Activated naive CD4-positive, alpha-beta T cell treated with Interleukin-2 at 50 U/mL for 16 hours (primary cell): ENCODE results near the gene PWWP2B.

Experiments used
- DNase-seq: peaks from one replicate; pipeline ENCODE4 v3.0.0-alpha.2; 2020

Gene PWWP2B

DNA sequence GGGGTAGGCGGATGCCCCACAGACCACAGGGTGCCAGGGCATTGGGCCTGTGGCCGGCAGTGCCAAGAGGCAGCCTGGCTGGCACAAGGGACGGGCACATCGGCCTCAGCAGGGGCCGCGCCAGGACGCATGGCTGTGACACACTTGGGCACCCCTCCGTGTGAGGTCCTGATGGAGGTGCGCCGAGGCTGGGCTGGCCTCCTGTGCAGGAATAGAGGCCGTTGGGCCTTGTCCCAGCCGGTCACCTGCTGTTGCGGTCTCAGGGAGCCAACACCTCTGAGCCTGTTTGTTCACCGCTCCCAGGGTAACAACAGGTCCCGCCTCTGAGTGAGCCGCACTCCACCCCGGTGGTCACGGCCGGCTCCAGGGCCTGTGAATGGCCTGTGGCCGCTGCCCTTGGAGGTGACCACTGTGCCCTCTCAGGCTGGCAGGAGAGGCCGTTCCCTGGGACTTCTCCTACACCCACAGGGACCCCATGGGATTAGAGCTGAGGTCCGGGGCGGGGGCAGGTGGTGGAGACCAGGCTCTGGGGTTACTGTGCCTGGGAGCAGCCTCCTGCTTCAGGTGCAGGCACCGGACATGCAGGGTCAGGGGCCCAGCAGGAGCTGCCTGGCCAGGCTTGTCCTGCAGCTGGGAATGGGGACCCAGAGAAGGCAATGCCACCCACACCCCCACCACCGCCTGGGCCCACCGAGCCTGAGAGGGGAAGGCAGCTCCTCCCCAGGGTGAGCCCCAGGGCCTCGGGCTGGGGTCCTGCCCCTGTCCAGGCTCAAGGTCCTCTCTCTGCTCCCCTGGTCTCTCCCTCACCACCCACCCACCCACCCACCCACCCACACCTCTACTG lies 12.0 kb downstream of the PWWP2B start:
- DNase-seq = no peak

DNA sequence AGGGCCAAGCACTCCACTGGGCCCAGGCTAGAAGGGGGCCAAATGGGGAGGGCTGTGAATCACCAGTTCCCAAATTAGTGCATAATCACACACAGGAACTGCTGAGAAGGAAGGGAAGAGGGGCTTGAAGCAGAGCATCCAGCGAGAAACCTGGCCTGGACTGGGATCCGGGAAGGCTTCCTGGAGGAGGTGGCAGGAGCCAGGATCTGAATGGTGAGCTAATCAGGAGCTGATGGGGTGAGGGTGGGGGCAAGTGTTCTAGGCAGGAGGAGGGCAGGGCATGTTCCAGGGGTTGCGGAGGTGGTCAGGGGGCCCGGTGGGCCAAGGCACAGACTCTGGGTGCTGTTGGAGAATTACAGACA lies 12.6 kb downstream of the PWWP2B start:
- DNase-seq = no peak

DNA sequence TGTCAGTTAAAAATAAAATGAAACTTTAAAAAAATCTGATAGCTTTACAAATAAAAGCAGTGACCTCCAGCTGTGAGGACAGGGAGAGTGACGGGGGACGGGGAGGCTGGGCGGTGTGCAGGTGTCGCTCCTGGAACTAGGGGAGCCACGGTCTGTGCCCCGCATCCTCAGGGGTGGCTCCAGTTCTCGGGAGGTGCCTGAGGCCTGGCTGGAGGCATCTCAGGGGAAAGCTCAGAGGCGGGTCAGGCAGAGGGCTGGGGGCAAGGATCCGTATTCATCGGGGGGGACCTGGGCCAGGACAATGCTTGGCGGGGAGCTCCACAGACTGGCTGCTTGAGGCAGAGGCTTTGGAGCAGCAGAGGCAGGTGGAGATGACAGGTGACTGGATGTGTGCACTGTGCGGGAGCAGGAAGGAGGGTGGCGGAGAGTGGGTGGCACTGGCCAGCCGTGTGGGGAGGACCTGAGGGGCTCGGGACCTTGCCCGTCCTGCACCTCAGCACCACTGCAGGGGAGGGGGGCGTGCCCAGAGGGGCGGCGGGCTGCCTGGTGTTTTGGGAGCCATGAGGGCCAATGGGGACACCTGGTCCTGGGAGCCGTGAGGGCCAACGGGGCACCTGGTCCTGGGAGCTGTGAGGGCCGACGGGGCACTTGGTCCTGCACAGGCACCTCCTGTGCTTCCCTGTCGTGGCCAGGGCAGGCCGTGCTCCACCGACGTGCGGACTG lies 13.2 kb downstream of the PWWP2B start:
- DNase-seq = no peak

DNA sequence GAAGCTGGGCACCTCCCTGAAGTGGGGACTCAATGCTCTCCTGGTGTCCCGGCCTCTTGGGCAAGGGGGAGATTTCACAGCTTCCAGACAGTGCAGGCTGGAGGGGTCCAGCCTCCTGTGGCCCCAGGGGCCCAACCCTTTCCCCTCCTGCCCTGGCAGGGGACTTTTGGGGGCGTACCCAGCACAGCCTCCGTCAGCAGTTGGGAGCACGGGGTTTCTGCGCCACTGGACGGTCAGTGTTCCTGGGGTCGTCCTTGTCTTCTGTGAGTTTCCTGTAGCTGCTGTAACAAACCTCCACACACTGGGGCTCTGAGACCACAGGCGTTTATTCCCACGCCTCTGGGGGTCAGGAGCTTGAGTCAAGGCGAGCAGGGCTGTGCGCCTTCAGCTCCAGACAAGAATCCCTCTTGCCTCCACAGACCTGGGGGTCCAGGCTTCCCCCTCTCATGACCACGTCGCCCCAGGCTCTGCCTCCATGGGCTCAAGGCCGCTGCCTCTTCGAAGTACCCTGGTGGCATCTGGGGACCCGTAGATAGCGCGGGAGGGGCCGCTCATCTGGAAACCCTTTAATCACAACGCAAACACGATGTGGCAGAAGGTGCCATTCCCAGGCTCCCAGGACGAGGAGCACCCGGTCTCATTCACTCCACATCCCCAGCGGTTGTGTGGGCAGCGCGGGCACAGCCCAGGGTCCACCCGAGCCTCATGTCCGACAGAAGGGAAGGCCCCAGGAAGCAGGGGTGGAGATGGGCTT lies 14.0 kb downstream of the PWWP2B start:
- no peak for DNase-seq

DNA sequence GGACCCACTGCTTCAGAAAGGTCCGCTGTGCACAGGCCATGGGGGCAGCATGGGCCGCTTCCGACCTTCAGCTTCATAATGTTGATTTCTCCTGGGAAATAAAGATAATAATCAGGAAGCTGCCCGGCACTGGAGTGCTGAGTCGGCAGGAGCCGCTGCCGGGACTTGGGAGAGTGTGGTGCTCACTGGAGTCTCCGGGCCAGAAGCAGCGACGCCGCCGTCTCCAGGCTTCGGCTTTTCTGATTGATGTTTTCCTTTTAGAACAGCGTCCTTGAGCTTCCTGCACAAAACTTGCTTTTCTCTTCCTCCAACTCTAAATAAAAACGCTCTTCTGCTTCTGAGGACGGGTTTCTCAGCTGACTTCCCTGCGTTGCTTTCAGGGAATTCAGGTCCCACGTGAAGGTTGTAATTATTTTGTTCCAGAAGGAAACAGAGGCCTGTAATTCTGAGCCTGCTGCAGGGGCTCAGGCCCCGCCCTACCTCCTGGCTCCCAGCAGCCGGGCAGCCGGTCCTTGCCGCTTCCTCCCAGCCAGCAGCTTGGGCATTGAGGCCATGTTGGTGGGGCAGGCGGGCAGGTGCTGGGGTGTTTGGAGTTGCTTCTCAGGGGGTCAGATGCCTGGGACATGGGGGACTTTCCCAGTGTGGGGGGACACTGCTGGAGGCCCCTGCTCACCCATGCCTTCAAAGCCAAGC lies 14.7 kb downstream of the PWWP2B start:
- no peak for DNase-seq

DNA sequence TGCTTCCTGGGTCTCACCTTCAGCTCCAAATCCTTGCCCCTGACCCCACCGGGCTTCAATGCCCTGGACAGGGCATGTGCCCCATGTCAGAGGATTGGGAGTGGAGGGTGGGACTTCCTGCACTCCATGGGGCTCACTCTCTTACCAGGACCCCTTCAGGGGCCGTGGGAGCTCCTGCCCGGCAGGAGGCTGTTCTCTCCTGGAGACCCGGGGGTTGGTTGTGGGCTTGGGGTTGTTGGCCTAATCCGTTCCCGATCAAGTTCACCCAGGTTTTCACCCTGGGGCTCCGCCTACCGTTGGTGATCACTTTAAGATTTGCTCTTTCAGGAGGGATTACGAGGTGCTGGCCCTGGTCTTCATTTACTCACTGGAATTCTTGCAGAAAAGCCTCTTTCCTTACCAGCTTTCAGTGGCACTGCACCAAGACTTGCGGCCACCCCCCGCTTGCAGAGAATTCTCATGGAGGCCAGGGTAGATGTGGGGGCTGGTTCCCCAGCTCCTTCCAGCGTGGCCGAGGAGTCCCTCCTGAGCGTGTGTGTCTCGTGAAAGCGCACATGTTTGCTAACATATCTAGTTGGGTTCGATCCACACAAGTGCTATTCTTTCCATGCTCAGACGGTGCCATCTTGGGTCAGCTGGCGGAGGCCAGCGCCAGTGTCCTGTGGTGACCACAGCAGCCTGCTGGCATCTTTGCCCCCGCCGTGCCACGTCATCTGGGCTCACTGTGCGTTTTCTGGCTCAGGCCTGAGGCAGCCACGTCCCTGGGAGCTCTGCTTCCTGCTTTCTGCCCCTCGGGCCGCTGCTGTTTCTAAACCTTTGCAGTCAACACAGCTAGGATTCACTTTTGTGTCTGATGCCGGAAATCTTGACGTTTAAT lies 15.6 kb downstream of the PWWP2B start:
- DNase-seq = no peak

DNA sequence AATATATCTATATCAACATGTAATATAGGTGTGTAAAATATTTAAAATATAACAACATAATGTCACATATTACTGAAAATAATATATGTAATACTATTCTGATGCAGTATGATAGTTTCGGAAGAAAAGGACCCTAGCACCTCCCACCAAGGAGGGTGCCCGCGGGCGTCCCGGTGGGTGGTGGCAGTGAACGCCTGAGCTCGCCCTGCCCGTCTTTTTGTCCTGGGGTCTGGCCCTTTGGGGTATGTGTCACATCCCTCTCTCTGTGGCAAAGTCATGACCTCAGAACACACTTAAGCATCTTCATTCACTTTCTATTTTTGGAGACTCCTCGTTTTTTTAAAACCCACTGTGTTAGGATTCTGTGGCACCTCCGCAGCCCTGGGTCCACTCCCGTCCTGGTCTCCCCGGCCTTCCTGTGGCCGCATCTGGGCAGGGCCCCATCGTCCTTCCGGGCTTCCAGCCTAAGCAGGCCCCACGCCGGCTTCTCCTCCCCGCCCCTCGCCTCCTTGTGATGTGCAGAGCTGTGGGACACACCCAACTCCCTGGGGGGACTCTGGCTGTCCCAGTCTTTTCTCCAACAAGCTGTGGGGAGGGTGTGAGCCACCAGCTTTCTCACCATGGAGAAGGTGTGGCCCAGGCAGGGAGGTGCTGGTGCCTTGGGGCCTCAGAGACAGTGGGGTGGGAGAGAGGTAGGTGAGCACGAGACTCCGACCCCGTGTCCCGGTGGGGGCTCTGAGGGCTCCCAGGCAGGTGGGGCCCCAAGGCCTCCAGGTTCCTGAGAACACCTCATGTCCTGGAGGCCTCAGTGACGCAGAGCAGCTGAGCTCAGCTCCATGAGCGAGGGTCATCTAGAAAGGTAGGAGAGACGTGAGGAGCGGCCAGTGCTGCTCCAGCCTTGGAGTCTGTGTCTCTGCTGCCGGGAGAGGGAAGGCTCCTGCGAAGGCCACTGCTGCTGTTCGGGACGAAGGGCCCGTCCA lies 16.5 kb downstream of the PWWP2B start:
- no peak for DNase-seq

DNA sequence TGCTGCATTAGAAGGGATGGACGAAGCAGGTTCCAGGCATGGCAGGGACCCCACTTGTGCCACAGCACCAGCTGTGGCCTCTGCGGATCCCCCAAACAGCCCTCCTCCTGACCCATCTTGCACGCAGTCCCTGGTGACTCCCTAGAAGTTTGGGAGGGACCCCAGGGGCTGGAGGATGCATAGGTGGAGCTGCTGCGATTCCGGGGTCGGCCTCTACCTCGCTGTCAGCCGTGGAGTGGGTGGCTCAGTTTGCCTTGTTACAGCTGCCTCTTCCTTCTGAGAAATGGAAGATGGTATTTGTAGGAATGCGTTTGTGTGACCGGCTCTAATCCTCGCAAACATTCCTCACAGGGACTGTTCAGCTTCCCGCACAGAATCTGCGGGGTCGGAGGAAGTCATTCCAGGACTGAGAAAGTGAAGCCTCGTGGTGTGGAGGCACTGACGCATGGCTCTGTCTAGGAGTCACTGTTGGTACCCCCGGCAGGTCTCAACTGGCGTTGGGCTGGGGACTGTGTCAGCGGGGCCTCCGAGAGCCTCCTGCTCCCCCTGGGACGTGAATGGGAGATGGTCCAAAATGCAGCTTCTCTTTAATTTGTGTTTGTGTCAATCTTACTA lies 17.5 kb downstream of the PWWP2B start:
- DNase-seq = no peak

DNA sequence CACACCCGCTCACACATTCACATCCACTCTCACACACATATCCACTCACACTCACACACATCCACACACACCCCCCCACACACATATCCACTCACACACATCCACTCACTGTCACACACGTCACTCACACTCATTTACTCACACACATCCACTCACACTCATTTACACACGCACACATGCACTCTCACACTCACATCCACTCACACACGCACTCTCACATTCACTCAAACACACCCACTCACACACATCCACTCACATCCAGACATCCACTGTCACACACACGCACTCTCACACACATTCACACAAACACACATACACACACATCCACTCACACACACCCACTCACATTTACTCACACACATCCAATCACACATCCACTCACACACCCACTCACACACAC lies 18.3 kb downstream of the PWWP2B start:
- DNase-seq = no peak

DNA sequence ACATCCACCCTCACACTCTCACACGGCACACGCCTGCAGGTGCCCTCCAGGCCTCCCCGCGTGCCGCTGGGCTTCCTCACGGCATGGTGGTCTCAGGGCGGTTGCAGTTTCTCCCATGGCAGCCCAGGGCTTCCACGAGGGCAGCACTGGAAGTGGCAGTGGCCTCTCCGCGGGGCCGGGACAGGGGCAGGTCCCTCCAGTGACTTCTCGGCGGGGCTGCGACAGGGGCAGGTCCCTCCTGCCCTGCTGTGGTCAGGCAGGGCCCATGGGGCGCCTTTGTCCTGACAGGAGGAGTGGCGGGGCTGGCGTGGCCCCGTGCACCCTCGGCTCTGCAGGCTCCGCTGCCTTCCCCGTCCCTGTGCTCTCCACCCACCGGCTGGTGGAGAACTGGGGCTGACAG lies 19.0 kb downstream of the PWWP2B start:
- no peak for DNase-seq

DNA sequence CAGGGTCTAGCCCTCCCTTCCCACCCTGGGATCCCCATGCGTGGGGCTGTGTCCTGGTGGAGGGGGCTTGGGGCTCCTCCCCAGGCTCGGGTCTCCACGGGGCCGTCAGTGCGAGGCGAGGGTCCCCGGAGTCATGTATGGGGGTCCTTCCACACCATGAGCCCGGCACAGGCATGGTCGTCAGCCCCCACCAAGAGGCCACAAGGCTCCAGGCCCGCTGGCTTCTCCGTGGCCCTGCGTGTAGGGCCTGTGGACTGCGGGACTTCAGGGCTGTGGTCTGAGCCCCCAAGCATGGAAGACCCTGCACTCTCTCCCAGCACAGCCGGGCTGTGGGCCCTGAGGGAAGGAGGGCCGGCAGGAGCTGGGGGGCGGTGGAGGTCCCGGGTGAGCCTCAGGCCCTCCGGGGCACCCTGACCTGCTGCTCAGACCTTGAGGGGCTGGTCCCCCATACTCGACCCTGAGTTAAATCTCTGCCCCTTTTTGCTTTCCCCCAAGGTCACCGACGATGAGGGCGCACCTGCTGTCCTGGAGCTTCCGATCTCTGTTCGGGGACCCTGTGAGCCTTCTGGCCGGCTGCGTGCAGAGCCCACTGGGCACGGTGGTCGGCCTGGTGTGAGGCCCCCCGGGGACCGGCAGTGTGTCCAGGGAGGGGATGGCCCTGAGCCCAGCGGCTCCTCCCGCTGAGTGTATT lies 19.7 kb downstream of the PWWP2B start:
- no peak for DNase-seq

DNA sequence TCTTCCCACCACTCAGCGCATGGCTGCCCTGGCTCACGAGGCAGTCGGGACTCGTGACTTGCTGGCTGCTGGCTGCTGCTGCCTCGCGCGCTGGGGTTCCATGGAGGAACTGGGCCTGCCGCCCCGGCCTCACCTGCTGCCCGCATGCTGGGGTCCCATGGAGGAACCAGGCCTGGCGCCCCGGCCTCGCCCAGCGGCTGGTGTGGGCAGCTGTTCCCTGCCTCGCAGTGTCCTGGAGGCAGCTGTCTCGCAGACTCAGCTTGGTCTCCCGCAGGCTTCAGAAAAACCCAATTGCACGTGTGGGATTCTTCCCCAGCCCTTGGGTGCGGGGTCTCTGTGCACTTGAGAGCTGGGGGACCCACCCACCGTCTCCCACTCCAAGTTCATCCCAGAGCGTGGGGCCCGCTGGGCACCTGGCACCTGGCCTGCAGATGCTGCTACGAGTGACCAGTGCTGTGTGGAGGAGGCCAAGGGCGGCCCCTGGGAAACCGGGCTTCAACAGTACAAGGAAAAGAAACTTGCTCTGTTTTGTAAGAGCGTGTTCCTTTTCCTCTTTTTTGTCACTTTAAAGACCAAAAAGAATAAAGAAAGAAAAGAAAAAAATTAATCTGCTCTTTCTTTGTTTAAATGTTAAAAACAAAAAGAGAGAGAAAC lies 20.4 kb downstream of the PWWP2B start:
- no peak for DNase-seq

DNA sequence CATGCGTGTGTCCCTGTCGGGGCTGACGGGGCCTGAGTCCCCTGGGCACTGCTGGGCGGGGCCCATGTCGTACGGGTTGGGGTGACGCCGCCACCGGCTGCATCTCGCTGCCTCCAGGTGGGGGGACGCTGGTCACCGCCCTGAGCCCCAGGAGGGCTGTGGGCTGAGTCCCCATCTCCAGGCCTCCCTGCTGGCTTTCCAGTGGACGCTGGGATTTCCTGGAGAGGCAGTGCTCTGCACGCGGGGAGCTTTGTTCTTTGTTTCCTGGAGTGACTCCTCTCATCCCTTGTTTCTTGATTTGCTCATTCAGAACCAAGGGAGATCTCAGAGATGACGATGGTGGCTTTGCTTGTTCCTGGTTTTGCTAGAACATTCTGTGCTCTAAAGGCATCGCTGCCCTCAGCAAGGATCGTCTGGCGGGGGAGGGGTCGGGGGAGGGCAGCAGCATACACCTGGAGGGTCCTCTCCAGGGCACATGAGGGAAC lies 21.0 kb downstream of the PWWP2B start:
- DNase-seq = no peak

DNA sequence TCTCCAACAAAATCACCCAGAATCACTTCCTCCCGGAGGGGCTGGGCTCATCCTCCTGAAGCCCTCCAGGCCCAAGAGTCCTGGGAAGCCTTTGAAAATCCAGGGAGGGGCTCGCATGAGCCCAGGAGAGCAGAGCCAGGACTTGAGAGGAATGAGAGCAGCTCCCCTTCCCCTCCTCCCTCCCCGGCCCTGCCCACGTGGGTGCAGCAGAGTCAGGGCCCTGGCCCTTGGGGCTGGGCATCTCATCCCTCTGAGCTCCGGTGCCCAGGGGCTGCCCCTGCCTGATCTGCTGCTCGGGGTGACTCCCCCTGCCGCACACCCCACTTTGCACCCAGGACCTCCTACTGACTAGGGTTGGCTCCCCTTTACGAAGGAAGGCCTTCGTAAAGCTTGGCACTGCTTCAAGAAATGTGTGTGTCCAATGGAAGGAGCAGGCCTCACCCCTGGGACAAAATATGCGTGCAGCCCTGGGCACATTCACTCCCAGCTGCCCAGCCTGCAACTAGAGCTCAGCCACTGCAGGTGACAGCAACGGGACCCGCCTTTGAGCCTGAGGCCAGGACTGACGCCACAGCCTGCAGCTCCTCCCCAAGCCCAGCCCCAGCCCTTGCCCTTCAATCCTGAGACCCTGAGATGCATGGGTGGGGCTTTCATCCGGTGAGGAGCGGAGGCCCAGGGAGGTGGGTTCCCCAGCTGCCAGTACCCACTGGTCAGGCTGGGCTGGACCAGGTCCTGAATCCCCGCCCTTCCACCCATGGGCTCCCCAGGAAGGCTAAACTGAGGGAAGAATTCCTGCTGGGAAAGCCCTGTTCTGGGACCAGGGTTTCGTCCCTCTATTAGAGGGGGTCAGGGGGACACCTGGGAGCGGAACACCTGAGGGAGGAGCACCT lies 21.8 kb downstream of the PWWP2B start:
- no peak for DNase-seq

DNA sequence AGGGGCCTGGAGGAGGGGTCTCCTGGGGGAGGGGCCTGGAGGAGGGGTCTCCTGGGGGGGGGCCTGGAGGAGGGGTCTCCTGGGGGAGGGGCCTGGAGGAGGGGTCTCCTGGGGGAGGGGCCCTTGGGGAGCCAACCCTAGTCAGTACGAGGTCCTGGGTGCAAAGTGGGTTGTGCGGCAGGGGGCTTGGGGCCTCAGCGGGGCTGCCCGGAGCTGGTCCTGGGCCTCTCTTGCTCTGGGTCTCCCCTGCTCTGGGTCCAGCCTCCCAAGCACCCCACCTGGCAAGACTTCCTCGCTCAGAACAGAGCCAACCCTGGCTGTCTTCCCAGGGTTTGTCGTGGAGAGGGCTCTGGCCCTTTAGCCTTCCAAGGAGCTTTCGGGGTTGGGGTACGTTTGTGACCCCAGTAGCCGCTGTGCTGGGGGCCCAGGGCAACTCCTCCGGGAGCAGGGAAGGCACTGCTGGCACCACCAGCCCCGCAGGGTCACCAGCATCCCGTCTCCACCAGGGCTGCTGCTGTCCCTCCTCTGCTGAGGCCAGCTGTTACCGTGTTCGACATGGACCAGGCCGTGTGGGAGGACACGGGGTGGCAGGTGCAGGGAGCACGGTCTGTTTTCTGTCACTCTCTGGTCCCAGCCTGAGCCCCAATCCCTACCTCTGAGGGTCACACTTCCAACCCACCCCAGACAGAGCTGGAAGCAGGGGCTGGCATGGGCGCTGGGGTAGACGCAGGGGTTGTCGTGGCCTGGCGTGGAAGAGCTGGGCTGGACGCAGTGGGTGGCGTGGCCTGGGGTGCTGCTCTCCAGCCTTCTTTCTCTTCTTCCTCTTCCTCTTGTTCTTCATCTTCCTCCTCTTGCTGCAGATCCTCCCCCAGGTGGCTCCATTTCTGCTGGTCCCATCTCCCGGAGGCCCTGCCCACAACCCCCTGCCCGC lies 22.8 kb downstream of the PWWP2B start:
- no peak for DNase-seq

DNA sequence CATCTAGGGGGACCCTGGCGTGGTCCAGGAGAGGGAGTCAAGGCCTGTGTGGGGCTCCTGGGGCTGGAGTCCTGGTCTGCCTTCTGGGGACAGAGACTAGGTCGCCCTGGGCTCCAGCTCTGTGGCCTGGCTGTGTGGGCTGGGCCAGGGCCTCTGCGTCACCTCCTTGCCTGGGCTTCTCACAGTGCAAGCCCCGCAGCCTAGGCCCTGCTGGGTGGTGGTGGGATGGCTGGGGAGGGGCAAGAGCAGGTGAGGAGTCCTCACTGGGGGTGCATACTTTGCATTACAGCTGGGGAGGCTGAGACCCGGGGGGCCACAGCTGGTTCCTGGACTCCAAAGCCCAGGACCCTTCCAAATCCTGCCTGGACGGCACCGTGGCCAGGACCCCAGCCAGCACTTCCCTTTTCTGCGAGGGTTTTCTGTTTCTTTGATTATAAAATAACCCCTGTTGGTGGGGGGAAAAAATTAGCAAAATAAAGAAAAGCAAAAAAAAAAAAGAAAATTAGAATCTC lies 23.5 kb downstream of the PWWP2B start:
- DNase-seq = no peak
